ENCODE measurements around the gene WNT10A.
"Not testable (repeated sequence)": the region's sequence is repeated elsewhere in the genome, so short reads cannot be mapped to it uniquely, and the experiment has no call there.

Gene WNT10A

GRCh38 chr2:218834685-218835084 lies 46.0 kb upstream of the WNT10A start:
- Mint-ChIP-seq H3K4me1 (peaks cover 27% of the 10 kb centered on the region), H3K36me3 (ENCODE audit: low read depth) (no peaks in the 10 kb centered on the region), H3K9me3 (peaks cover 13% of the 10 kb centered on the region), H3K4me3 (no peak overlapping the region), H3K27me3 (ENCODE audit: low read depth) (peaks cover 39% of the 10 kb centered on the region), H3K27ac (no peak overlapping the region)
- TF ChIP-seq, protein P1, sequence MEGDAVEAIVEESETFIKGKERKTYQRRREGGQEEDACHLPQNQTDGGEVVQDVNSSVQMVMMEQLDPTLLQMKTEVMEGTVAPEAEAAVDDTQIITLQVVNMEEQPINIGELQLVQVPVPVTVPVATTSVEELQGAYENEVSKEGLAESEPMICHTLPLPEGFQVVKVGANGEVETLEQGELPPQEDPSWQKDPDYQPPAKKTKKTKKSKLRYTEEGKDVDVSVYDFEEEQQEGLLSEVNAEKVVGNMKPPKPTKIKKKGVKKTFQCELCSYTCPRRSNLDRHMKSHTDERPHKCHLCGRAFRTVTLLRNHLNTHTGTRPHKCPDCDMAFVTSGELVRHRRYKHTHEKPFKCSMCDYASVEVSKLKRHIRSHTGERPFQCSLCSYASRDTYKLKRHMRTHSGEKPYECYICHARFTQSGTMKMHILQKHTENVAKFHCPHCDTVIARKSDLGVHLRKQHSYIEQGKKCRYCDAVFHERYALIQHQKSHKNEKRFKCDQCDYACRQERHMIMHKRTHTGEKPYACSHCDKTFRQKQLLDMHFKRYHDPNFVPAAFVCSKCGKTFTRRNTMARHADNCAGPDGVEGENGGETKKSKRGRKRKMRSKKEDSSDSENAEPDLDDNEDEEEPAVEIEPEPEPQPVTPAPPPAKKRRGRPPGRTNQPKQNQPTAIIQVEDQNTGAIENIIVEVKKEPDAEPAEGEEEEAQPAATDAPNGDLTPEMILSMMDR (IDR thresholded peaks at IDR 0.05; ENCODE audit: unreplicated experiment in 3 of 3), result no peak

DNA sequence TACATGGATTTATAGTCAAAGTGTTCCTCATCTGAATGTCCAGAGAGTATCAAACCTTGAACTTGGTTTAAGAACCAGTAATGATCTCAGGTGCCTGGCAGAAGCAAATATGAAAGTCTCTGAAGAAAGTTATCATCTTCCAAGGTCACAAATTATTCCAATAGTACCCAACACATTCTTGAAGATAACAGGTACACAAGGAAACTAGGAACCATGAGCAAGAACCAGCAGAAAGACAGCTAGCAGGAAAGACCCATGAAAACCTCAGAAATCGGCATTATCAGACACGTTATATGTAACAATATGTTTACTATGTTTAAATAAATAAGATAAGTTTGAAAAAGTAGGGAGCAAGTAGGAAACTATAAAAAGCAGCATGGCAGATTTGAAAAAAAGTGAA lies 43.2 kb upstream of the WNT10A start:
- H3K4me3 Mint-ChIP-seq, result no peak overlapping the region

GRCh38 chr2:218839430-218839829 lies 41.2 kb upstream of the WNT10A start:
- Mint-ChIP-seq H3K9me3 (peaks cover 26% of the 10 kb centered on the region), H3K27ac (no peak overlapping the region), H3K36me3 (ENCODE audit: low read depth) (no peaks in the 10 kb centered on the region), H3K4me3 (no peak overlapping the region), H3K4me1 (peaks cover 6% of the 10 kb centered on the region), H3K27me3 (ENCODE audit: low read depth) (peaks cover 40% of the 10 kb centered on the region)
- TF ChIP-seq, protein P1 (IDR thresholded peaks at IDR 0.05; ENCODE audit: unreplicated experiment in 3 of 3), result no peak

More for the DNA sequence above, 43.2 kb upstream of the WNT10A start:
- H3K9me3 Mint-ChIP-seq, result peaks cover 20% of the 10 kb centered on the region
- peaks cover 36% of the 10 kb centered on the region for H3K27me3 Mint-ChIP-seq (ENCODE audit: low read depth)
- H3K36me3 Mint-ChIP-seq (ENCODE audit: low read depth), result no peaks in the 10 kb centered on the region
- peaks cover 18% of the 10 kb centered on the region for H3K4me1 Mint-ChIP-seq
- TF ChIP-seq, protein P1 (IDR thresholded peaks at IDR 0.05; ENCODE audit: unreplicated experiment in 3 of 3), result no peak
- H3K27ac Mint-ChIP-seq, result no peak overlapping the region

GRCh38 chr2:218839888-218840287 lies 40.8 kb upstream of the WNT10A start:
- Mint-ChIP-seq H3K36me3 (ENCODE audit: low read depth) (no peaks in the 10 kb centered on the region), H3K27ac (no peak overlapping the region), H3K4me1 (peaks cover 3% of the 10 kb centered on the region), H3K4me3 (no peak overlapping the region), H3K9me3 (peaks cover 29% of the 10 kb centered on the region), H3K27me3 (ENCODE audit: low read depth) (peaks cover 41% of the 10 kb centered on the region)
- TF ChIP-seq, protein P1 (IDR thresholded peaks at IDR 0.05; ENCODE audit: unreplicated experiment in 3 of 3), result no peak

- H3K36me3 Mint-ChIP-seq (ENCODE audit: low read depth); H3K27ac Mint-ChIP-seq; H3K4me1 Mint-ChIP-seq; H3K4me3 Mint-ChIP-seq: not testable (repeated sequence)
- peaks cover 30% of the 10 kb centered on the region for H3K9me3 Mint-ChIP-seq
- peaks cover 36% of the 10 kb centered on the region for H3K27me3 Mint-ChIP-seq (ENCODE audit: low read depth)
Measured at GRCh38 chr2:218844334-218844733, 36.3 kb upstream of the WNT10A start.

- H3K36me3 Mint-ChIP-seq (ENCODE audit: low read depth); H3K4me3 Mint-ChIP-seq; H3K4me1 Mint-ChIP-seq; H3K27ac Mint-ChIP-seq: not testable (repeated sequence)
- peaks cover 24% of the 10 kb centered on the region for H3K9me3 Mint-ChIP-seq
- H3K27me3 Mint-ChIP-seq (ENCODE audit: low read depth), result peaks cover 47% of the 10 kb centered on the region
Measured at GRCh38 chr2:218846963-218847362, 33.7 kb upstream of the WNT10A start.

GRCh38 chr2:218849721-218850120 lies 30.9 kb upstream of the WNT10A start:
- H3K4me3 Mint-ChIP-seq, result no peak overlapping the region
- TF ChIP-seq, protein P1 (IDR thresholded peaks at IDR 0.05; ENCODE audit: unreplicated experiment in 3 of 3), result no peak
- no peak overlapping the region for H3K27ac Mint-ChIP-seq
- peaks cover 48% of the 10 kb centered on the region for H3K27me3 Mint-ChIP-seq (ENCODE audit: low read depth)
- peaks cover 15% of the 10 kb centered on the region for H3K4me1 Mint-ChIP-seq
- peaks cover 4% of the 10 kb centered on the region for H3K36me3 Mint-ChIP-seq (ENCODE audit: low read depth)
- H3K9me3 Mint-ChIP-seq, result peaks cover 14% of the 10 kb centered on the region
